HG03196 (cell line): ENCODE results near the gene PRCP.

Source experiments
- ATAC-seq: cut with Tn5 transposase; IDR thresholded peaks from one replicate; pipeline ENCODE4 v1.9.1; 2021; ENCODE audit not compliant: unreplicated experiment

Gene PRCP

DNA sequence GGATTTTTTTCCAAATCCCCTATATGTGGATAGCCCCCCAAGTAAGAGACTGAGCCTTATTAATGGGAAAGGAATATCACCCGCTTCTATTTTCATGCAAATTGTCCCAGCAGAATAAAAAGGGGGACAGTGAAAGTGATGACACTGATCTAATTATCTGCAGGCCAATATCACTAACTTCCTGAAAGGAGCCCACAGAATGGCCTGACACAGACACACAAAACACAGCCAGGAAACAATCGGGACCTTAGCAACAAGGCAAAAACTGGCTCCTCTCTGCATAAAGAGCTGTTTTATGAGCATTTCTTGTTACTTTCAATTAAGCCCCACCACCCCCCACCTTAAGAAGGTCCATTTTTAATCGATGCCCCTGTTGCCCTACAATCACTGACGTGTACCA lies 112.2 kb downstream of the PRCP start:
- ATAC-seq, result no peak

DNA sequence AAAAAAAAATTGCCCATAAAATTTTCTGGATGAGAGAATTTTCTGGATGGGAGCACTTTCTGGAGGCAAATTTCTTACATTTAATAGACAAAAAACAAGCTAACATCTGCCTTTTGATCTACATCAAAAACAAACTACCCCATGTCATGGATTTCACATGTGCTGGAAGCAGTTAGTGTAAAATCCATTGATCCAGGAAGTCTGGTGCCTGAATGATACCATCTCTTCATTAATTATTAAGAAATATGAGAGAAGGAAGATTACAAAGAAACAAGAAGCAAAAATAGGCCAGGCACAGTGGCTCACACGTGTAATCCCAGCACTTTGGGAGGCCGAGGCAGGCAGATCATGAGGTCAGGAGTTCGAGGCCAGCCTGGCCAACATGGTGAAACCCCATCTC lies 113.4 kb downstream of the PRCP start:
- no peak for ATAC-seq

- no peak for ATAC-seq
Measured at GRCh38 chr11:82786001-82786400, 114.2 kb downstream of the PRCP start.

DNA sequence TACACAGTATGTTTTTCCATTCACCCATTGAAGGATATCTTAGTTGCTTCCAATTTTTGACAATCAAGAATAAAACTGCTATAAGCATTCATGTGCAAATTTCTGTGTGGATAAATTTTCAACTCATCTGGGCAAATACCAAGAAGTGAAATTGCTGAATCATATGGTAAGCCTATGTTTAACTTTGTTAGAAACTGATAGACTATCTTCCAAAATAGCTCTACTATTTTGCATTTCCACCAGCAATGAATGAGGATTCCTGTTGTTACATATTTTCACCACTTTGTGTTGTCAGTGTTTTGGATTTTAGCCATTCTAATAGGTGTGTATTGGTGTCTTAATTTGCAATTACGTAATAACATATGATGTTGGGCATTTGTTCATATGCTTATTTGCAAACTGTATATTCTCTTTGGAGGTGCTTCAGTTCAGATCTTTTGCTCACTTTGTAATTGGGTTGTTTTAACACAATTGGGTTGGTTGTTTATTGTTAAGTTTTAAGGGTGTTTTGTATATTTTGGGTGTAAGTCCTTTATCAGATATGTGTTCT lies 117.3 kb downstream of the PRCP start:
- ATAC-seq, result no peak

DNA sequence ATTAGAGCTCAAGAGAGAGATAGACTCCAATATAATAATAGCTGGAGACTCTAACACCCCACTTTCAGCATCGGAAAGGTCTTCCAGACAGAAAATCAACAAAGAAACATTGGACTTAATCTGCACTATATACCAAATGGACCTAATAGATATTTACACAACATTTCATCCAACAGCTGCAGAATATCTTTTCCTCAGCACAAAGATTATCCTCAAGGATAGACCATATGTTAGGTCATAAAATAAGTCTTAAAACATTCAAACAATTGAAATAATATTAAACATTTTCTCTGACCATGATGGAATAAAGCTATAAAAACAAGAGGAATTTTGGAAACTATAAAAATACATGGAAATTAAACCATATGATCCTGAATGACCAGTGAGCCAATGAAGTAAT lies 121.5 kb downstream of the PRCP start:
- ATAC-seq, result no peak

GRCh38 chr11:82776377-82776776 lies 123.9 kb downstream of the PRCP start:
- ATAC-seq, result no peak

DNA sequence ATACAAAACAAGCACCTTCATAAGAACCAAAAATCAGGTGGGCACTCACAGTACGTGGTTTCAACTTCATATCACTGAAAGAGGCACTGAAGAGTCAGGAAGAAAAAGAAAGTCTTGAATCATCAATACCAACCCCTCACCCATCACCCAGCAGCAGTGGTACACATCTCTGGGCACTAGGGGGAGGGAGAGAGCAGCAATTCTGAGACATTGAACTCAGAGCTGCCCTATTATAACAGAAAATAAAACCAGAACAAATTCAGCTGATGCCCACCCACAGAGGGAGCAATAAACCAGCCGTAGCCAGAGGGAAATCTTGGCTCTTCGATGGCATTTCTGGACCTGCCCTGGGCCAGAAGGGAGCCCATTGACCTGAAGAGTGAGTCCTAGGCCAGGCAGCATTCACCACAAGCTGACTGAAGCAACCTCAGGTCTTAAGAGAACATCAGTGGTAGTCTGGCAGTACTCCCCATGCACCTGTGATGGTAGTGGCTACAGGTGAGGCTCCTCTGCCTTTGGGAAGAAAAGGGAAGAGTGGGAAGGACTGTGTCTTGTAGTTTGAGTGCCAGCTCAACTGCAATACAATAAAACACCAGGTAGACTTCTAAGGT lies 124.4 kb downstream of the PRCP start:
- peak; percentile 99 for ATAC-seq

DNA sequence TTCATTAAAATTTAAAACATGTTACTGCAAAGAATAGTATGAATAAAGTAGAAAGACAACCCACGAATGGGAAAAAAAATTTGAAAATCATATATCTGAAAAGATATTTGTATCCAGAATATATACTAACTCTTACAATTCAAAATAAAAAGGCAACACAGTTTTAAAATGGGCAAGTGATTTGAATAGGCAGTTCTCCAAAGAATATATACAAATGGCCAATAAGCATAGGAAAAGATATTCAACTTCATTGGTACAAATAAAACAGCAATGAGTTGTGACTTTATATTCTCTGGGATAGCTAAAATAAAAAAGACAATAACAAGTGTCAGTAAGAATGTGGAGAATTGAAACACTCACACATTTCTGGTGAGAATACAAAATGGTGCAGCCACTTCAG lies 125.0 kb downstream of the PRCP start:
- no peak for ATAC-seq
